Suprapubic skin (tissue), 4 donors: ENCODE data around the gene KCNIP4. TPM values are rescaled to one million over a fixed set of nuclear protein-coding genes. Genes with fewer than 3 reads are reported as not detected.
"Not testable (repeated sequence)": the region's sequence is repeated elsewhere in the genome, so short reads cannot be mapped to it uniquely, and the experiment has no call there.

Experiments
- DNase-seq, 2 donors: peaks; one replicate each; pipeline ENCODE4 v3.0.0-alpha.2; 2019; ENCODE audit warnings: low spot score in 2 of 2
- H3K27ac ChIP-seq: fragments of 200-600 bp; sonication (generic); one replicate; pipeline ENCODE4 v1.5.1; 2019
- H3K27me3 ChIP-seq: fragments of 200-600 bp; sonication (generic); one replicate; pipeline ENCODE4 v1.5.1; 2019
- H3K36me3 ChIP-seq: fragments of 200-600 bp; sonication (generic); one replicate; pipeline ENCODE4 v1.5.1; 2019
- H3K4me1 ChIP-seq: fragments of 200-600 bp; sonication (generic); one replicate; pipeline ENCODE4 v1.5.1; 2019
- H3K4me3 ChIP-seq: fragments of 200-600 bp; sonication (generic); one replicate; pipeline ENCODE4 v1.5.1; 2019; ENCODE audit warnings: mild to moderate bottlenecking
- H3K9me3 ChIP-seq: fragments of 200-600 bp; sonication (generic); one replicate; pipeline ENCODE4 v1.5.1; 2019
- EP300 ChIP-seq: sonication (generic); formaldehyde crosslinking; IDR thresholded peaks from one replicate; pipeline ENCODE4 v1.6.1; 2017; ENCODE audit warnings: antibody characterized with exemption
- POLR2A ChIP-seq, 2 donors: fragments of 450-650 bp; IDR thresholded peaks; one replicate each; pipeline ENCODE4 v1.6.1; 2017; ENCODE audit warnings: antibody characterized with exemption in 2 of 2, mild to moderate bottlenecking in 2 of 2, moderate library complexity in 2 of 2
- POLR2AphosphoS5 ChIP-seq, 3 donors: sonication (generic); formaldehyde crosslinking; IDR thresholded peaks; one replicate each; pipeline ENCODE4 v1.6.1; 2017; ENCODE audit warnings: antibody characterized with exemption in 3 of 3
- WGBS: methylation state at CpG from one replicate; pipeline ENCODE4 v1.1.5; 2018; 5-methylcytosine and 5-hydroxymethylcytosine counted together
- total RNA-seq, 4 donors: library from RNA; depleted of rRNA; stranded (reverse); fragments of >200 nt; gene quantifications; one replicate each; pipeline ENCODE4 v1.1.0, GENCODE V29; 2016
- TF ChIP-seq, protein P1 (sequence below), 2 donors: fragments of 200-600 bp in 1 of 2; fragments of 450-650 bp in 1 of 2; sonication (generic) in 1 of 2; IDR thresholded peaks; one replicate each; pipeline ENCODE4 v1.5.1; 2016 to 2019; ENCODE audit warnings: antibody characterized with exemption in 2 of 2, mild to moderate bottlenecking in 1 of 2, moderate library complexity in 1 of 2

The KCNIP4 gene
- total RNA-seq, 4 donors from 2014 or later = not detected

GRCh38 chr4:21366840-21367239, 581.7 kb downstream of the KCNIP4 start:
- no peak for DNase-seq
- Histone ChIP-seq H3K4me3 (no peak overlapping the region), H3K27ac (no peak overlapping the region), H3K36me3 (no peaks in the 10 kb centered on the region), H3K27me3 (no peaks in the 10 kb centered on the region), H3K9me3 (no peaks in the 10 kb centered on the region), H3K4me1 (no peaks in the 10 kb centered on the region)
- WGBS = 40% methylated on average over 1 of the region's 1 CpG
- TF ChIP-seq, protein P1, sequence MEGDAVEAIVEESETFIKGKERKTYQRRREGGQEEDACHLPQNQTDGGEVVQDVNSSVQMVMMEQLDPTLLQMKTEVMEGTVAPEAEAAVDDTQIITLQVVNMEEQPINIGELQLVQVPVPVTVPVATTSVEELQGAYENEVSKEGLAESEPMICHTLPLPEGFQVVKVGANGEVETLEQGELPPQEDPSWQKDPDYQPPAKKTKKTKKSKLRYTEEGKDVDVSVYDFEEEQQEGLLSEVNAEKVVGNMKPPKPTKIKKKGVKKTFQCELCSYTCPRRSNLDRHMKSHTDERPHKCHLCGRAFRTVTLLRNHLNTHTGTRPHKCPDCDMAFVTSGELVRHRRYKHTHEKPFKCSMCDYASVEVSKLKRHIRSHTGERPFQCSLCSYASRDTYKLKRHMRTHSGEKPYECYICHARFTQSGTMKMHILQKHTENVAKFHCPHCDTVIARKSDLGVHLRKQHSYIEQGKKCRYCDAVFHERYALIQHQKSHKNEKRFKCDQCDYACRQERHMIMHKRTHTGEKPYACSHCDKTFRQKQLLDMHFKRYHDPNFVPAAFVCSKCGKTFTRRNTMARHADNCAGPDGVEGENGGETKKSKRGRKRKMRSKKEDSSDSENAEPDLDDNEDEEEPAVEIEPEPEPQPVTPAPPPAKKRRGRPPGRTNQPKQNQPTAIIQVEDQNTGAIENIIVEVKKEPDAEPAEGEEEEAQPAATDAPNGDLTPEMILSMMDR (IDR thresholded peaks at IDR 0.05) = no peak

- DNase-seq = no peak
- no peak for TF ChIP-seq POLR2AphosphoS5 (IDR thresholded peaks at IDR 0.05)
- TF ChIP-seq, protein P1 (IDR thresholded peaks at IDR 0.05) = no peak
- TF ChIP-seq EP300 = no peak
- TF ChIP-seq POLR2A (IDR thresholded peaks at IDR 0.05) = no peak
- no peaks in the 10 kb centered on the region for H3K4me1 ChIP-seq
- 28% methylated on average over 2 of the region's 2 CpGs for WGBS
- H3K9me3 ChIP-seq = no peaks in the 10 kb centered on the region
- no peaks in the 10 kb centered on the region for H3K27me3 ChIP-seq
- H3K4me3 ChIP-seq = no peak overlapping the region
- no peak overlapping the region for H3K27ac ChIP-seq
- no peaks in the 10 kb centered on the region for H3K36me3 ChIP-seq
Measured at GRCh38 chr4:21366312-21366711, 582.3 kb downstream of the KCNIP4 start.

DNA sequence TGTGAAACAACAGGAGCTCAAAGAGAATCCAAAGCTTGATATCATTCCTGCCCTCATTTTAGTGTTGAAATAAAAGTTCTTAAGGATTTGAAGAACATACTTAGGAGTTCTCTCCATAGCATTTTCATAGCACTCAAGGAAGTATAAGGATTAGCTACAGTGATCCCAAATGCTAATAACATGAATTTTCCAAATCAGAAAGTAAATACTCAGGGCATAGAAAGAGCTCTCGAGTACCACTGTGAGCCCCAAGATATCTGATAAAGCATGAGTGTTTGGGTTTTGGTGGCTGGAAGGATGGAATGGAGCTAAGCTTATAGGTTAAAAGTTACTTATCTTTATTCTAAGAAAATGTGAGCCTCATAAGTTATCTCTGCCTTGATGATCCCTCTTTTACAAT, 584.9 kb downstream of the KCNIP4 start:
- WGBS = 81% methylated on average over 1 of the region's 1 CpG
- TF ChIP-seq EP300 (no peak), POLR2A (IDR thresholded peaks at IDR 0.05) (no peak), POLR2AphosphoS5 (IDR thresholded peaks at IDR 0.05) (no peak)
- TF ChIP-seq, protein P1 (IDR thresholded peaks at IDR 0.05) = no peak

GRCh38 chr4:21352354-21352753, 596.2 kb downstream of the KCNIP4 start:
- not testable (repeated sequence) for H3K36me3 ChIP-seq, H3K27ac ChIP-seq, H3K4me3 ChIP-seq, H3K9me3 ChIP-seq, H3K4me1 ChIP-seq, H3K27me3 ChIP-seq
- 95% methylated on average over 2 of the region's 4 CpGs for WGBS
- peak in 1 of 2 donors; percentile 71 for DNase-seq

More for the DNA sequence above, 584.9 kb downstream of the KCNIP4 start:
- Histone ChIP-seq H3K27me3 (no peaks in the 10 kb centered on the region), H3K27ac (no peak overlapping the region), H3K4me3 (no peak overlapping the region), H3K9me3 (no peaks in the 10 kb centered on the region), H3K4me1 (no peaks in the 10 kb centered on the region), H3K36me3 (no peaks in the 10 kb centered on the region)
- DNase-seq = no peak

DNA sequence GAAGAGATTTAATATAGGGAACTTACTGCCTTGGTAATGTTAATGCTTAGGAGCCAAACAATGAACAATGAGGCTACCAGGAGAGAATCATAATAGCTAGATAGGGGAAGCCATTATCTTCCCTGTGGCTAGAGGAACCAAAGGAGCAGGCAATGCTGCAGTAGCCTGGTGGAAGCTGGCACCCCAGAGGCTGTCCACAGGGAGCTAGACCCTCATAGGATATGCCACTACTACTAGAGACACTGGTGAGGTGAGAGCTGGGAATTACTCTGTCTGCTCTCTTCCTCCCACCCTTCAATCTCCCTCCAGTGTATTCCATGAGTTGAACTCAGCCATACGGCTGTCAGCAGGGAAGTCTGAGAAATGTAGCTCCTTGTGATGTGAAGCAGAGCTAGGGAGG, 601.4 kb downstream of the KCNIP4 start:
- H3K36me3 ChIP-seq = no peaks in the 10 kb centered on the region
- no peak for DNase-seq
- no peak overlapping the region for H3K4me3 ChIP-seq
- peaks cover 3% of the 10 kb centered on the region for H3K9me3 ChIP-seq
- WGBS = 32% methylated on average over 1 of the region's 1 CpG
- no peak for TF ChIP-seq POLR2AphosphoS5 (IDR thresholded peaks at IDR 0.05)
- no peak for TF ChIP-seq EP300
- TF ChIP-seq, protein P1 (IDR thresholded peaks at IDR 0.05) = no peak
- TF ChIP-seq POLR2A (IDR thresholded peaks at IDR 0.05) = no peak
- H3K4me1 ChIP-seq = no peaks in the 10 kb centered on the region
- H3K27ac ChIP-seq = no peak overlapping the region
- no peaks in the 10 kb centered on the region for H3K27me3 ChIP-seq

DNA sequence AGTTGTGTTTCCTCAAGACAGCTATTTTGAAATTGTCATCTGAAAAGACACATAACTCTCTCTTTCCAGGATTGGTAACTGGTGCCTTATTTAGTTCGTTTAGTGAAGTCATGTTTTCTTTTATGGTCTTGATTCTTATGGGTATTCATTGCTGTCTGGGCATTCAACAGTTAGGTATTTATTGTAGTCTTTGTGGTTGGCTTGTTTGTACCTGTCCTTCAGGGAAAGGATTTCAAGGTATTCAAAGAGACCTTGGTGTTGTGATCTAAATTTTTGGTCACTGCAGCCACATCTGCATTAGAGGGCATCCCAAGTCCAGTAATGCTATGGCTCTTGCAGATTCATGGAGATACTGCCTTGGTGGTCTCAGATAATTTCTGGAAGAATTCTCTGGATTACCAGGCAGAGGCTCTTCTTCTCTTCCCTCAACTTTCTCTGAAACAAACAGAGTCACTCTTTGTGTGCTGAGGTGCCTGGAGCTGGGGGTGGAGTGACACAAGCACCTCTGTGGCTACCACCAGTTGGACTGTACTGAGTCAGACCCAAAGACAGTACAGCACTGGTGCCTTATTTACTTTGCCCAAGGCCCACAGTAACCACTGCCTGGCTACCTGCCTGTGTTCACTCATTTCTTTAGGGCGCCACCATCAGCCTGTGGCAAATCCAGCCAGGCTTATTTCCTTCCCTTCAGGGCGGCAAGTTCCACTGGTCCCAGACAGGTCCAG, 620.4 kb downstream of the KCNIP4 start:
- Histone ChIP-seq H3K36me3 (no peaks in the 10 kb centered on the region), H3K27me3 (no peaks in the 10 kb centered on the region), H3K4me3 (no peak overlapping the region), H3K27ac (no peak overlapping the region), H3K4me1 (no peaks in the 10 kb centered on the region), H3K9me3 (peaks cover 6% of the 10 kb centered on the region)
- no peak for TF ChIP-seq EP300
- TF ChIP-seq POLR2A (IDR thresholded peaks at IDR 0.05) = no peak
- TF ChIP-seq, protein P1 (IDR thresholded peaks at IDR 0.05) = no peak
- no peak for TF ChIP-seq POLR2AphosphoS5 (IDR thresholded peaks at IDR 0.05)
- DNase-seq = no peak
- 75% methylated on average over 3 of the region's 3 CpGs for WGBS
